Left lobe of liver (tissue), 2 donors: ENCODE measurements around the gene MLANA. TPM values are rescaled to one million over a fixed set of nuclear protein-coding genes. Genes with fewer than 3 reads are reported as not detected.
"Not testable (repeated sequence)": the region's sequence is repeated elsewhere in the genome, so short reads cannot be mapped to it uniquely, and the experiment has no call there.

Experiments
- ATAC-seq: fragments of 200-7000 bp; cut with Tn5 transposase; one replicate; pipeline ENCODE4 v1.9.1; 2020; ENCODE audit warnings: mild to moderate bottlenecking, moderate library complexity
- DNase-seq: peaks from one replicate; pipeline ENCODE4 v3.0.0-alpha.2; 2020; ENCODE audit warnings: low spot score
- total RNA-seq: library from RNA; stranded (reverse); gene quantifications from one replicate; pipeline ENCODE4 v1.2.1, GENCODE V29; 2021
- donor health status: DM: no; HTN: no; CAD: no; lungs with moderate emphysema.
- donor health status: DM: no; HTN: yes; CAD: no.

MLANA gene
- total RNA-seq, 1 donor from 2014 or later = not detected

DNA sequence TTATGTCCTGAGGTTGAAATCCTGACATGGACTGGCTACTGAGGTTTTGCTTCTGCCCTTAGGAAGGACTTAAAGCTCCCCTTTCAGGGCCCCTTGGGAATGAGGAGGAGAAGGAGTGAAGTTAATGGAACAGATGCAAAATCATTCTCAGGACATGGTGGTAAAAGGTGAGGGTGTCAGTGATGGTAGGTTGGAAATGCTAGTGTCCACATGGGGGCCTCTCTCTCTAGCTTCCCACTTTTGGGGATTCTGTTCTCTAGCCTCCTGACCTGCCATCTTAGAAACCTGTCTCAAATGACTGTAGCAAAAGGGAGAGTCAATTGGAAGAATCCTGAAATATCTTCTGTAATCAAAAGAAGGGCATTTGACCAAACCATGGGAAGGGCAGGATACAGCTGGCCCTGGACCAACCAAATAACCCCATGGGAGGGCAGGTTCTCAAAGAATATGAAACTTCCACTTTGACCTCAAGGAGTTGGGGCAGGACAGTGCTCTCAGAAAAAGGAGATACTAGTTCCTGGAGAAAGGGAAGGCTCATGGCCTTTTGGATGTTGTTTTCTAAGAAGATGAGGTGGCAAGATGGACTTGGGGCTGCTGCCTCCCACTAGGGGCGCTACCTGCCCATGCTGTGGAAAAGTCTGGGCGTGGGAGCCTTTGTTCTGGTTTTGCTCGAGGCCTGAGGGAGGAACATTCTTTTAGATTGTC lies 21.2 kb upstream of the MLANA start:
- ATAC-seq (no peak), DNase-seq (no peak)

DNA sequence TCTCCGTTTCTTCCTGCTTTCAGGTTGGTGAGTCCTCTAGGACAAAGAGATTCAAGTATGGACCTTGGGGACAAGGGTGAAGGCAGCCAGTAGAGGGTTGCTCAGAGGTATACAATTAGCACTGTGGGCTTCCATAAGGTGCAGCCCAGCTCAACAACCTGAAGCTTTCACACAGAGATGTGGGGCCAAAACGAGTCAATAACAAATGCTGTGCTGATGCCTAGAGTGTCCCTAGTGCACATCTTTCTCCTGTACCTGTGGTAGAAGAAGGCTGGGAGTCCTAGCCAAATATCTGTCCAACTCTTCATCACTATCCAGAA lies 20.7 kb upstream of the MLANA start:
- DNase-seq (no peak), ATAC-seq (no peak)

DNA sequence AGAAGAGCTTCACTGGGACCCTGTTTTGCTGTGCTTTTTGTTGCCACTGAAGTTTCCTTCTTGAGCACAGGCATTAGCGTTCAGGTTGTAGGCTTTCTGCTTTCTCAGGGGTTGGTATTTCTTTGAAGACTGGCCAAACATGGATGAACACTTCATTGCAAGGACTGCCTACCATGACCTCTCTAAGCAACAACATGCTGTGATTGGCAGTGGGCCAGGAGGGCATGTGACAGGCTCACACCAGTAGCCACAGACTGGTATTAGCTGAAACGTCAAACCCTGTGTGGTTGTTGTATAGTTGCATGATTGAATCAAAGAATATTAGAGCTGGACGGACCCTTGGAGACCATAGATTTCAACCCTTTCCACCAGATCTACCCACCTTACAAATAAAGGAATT lies 20.0 kb upstream of the MLANA start:
- DNase-seq (no peak), ATAC-seq (no peak)

DNA sequence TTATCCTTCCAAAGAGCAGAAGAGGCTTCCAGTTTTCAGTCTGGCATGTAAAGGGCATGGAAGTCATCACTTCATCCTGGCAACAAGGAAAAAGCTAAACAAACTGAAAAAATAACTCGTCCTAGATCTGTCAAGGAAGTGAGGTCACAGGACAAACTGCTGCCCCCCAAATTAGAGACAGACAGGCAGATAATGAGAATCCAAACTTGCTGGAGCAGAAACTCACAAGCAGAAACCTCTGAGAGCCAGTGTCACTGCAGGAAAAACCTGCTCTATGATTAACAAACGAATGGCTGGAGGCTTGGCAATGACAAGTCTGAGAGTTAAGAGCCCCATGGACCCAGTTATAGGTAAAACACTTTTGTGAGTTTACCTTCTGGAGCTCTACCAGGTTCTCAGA lies 18.9 kb upstream of the MLANA start:
- ATAC-seq = no peak
- no peak for DNase-seq

DNA sequence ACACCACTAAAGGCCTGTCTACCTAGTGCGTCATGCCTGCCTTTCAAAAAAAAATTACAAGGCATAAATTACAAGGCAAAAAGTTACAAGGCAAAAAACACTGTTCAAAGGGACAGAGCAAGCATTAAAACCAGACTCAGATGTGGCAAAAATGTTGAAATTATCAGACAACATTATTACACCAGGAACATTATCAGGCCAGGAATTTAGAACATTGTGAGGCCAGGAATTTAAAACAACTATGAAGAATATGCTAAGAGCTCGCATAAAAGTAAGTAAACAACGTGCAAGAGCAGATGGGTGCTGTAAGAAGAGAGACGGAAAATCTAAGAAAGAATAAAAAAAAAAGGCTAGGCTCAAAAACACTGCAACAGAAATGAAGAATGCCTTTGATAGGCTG lies 18.2 kb upstream of the MLANA start:
- DNase-seq (no peak), ATAC-seq (no peak)

DNA sequence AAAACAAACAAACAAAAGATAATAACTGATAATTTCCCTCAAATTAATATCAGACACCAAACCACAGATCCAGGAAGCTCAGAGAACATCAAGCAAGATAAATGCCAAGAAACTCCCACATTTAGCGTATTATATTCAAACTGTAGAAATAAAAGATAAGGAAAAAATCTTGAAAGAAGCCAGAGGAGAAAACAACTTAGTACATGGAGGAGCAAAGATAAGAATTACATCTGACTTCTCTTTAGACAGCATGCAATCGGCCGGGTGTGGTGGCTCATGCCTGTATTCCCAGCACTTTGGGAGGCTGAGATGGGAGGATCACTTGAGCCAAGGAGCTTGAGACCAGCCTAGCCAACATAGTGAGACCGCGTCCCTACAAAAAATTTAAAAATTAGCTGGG lies 17.2 kb upstream of the MLANA start:
- ATAC-seq (no peak), DNase-seq (no peak)

DNA sequence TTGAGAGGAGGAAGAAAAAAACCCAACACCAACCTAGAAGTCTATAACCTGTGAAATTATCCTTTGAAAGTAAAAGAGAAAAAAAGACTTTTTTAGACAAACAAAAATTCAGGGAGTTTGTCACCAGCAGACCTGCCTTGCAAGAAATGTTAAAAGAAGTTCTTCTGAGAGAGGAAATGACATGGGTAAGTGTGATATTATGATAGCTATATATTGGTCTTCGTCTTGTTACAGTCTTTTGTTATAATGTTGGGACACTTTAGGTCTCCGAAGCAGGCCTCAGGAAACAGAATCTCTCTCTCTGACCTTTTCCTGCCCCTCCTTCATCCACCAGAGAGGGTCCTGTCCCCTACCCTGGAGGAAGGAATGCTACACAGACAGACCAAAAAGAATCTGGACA lies 16.6 kb upstream of the MLANA start:
- DNase-seq (no peak), ATAC-seq (no peak)

DNA sequence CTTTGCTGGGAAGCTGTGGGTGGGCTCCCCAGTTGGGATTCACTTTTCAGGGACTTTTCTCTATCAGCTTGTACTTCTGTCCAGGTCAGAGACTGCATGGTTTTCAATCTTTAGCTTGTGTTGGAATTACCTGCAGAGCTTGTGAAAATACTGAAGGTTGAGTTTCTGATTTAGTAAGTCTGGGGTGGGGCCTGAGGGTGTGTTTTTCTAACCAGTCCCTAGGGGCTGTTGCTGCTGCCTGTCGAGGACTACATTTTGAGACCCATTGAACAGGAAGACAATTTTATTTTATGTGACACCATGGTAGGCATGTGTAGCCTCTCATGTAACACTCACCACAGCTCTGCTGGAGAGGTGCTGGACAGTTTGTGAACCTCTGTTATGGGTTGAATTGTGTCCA lies 14.7 kb upstream of the MLANA start:
- ATAC-seq = no peak

DNA sequence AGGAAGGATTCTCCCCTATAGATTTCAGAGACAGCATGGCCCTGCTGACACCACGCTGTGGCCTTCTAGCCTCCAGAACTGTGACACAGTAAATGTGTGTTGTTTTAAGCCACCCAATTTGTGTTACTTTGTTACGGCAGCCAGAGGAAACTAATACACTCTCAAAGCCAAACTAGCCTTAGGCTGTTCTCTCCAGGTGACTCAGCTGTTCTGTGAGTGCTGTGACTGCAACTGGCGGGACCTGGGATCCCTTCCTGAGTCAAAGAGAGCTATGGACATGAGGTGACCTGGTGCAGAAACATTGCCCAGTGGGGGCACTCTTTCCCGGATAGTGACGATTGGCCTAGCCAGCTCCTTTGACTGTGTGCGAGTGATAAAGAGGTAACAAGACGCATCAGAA lies 14.0 kb upstream of the MLANA start:
- ATAC-seq (no peak), DNase-seq (no peak)

More for the DNA sequence above, 14.7 kb upstream of the MLANA start:
- no peak for DNase-seq

DNA sequence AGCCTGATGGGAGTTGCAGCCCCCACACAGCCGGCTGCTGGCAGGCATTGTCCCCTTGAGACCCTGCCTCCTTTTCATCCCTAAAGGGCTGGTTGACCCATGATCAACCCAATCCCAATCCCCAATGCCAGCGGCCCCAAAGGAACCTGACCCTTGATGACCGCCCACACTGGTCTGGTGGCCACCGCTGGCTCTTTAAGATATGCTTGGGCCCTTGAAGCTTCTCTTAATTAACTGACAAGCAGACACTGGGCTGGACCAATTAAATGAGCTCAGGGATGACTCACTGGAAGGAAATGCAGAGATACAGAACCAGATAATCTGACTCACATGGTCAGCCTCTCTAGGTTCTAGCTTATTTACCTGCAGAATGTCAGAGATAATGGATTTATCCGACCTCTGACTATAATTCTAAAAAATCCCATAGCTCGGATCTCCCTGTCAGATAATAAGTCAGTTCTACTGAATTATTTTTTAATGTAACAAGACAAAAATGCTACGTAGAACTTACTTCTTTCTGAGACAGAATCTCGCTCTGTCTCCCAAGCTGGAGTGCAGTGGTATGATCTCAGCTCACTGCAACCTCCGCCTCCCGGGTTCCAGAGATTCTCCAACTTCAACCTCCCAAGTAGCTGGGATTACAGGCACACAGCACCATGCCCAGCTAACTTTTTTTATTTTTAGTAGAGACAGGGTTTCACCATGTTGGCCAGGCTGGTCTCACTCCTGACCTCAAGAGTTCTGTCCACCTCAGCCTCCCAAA lies 11.1 kb upstream of the MLANA start:
- no peak for ATAC-seq
- DNase-seq = no peak

DNA sequence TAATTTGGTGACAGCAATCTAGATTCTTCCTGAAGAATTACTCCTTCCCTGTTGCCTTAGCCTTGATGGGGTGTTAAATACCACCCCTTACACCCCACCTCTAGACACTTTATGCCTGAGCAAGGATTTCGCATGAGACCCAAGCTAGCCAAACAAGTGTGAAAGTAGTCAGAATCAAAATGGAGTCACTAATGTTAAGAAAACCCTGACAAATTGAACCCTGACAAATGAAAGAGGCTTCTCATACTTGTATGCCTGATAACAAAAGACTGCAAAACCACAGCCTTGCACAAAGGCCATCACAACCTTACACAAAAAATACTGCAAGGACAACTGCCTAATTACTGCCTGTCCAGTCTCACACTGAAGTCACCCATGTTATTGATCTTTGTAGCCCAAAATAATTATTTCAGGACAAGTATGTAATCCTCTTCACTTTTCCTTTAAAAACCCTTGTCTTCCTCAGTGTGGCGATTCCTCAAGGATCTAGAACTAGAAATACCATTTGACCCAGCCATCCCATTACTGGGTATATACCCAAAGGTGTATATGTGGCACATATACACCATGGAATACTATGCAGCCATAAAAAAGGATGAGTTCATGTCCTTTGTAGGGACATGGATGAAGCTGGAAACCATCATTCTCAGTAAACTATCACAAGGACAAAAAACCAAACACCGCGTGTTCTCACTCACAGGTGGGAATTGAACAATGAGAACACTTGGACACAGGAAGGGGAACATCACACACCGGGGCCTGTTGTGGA lies 8.3 kb upstream of the MLANA start:
- DNase-seq, ATAC-seq: not testable (repeated sequence)

DNA sequence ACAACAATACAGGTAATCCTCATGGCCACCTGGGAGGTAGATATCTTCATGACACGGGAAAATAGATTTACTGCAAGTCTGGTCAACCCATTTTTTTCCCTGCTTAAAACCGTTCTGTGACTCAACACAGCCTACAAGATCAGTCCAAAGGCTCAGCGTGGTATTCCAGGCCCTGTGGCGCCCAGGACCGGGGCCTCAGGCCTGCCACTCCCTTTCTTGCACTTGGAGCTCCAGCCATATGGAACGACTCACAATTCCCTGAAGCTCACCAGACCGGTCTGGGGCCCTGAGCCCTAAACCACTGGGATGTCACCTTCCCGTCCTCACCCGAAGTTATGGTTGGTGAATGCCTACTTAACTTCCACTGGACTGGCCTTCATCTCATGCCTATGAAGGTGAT lies 6.5 kb upstream of the MLANA start:
- ATAC-seq = no peak

DNA sequence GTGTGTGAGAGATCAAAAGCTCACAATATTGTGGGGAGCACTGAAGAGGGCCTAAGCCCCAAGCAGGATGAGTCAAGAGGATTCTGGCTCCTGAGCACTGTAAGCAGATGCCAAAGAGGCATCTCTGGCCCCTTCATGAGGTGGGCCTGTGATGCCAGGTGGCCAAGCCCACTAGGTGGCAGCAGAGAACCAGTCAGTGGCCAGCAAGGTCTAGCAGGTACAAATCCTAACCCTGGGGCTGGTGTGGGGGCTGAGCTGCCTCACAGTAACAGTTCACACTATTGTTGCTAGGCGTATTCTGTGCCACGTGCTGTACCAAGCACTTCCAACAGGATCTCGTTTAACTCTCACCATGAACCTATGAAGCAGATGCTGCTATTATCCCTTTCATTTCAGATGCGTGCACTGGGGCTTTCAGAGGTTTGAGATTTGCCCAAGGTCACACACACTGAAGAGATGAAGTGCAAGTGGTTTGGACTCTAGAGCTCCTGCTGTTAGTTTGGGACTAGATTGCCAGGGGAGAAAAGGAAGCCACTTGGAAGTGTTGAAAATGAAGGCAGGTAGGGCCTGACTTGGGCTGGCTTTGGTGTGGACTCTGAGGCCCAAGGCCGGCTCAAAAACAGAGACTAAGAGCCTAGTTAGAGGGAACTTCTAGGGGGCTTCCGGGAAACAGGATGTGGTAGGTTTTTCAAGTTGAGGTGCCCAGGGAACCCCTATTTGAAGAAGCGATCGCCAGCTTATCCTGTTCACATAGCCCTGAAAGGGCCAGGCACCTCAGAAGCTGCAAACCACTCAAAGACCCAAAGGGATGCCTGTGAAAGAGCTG lies 4.4 kb upstream of the MLANA start:
- ATAC-seq = peak; percentile 98
- peak; percentile 74 for DNase-seq

More for the DNA sequence above, 6.5 kb upstream of the MLANA start:
- DNase-seq = no peak

DNA sequence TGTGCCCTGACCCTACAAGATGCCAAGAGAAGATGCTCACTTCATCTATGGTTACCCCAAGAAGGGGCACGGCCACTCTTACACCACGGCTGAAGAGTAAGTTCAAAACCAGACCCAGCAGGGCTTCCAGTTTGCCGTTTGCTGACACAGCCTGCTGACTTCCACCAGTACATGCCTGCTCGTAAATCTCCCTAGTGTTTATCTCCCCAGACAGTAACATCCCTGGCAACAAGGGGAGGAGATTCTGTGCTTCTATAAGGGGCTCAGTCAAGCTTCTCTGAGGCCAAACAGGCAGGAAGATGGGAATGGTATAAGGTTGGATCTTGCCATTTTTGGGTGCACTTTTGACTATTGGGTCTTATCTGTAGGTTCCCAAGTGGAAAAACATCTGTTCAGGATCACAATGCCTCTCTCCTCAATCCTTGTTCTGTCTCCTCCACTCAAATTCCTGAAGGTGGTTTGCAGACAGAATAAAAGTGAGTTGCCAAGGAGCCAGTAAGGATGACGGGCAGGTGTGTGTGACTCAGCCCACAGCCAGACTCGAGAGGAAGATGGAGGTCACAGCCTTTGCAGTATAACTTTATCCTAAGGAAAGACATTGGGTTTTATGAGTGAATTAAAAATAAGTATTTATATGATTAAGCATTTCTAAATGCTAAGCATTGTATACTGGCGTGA lies 1.9 kb downstream of the MLANA start:
- DNase-seq (no peak), ATAC-seq (no peak)

DNA sequence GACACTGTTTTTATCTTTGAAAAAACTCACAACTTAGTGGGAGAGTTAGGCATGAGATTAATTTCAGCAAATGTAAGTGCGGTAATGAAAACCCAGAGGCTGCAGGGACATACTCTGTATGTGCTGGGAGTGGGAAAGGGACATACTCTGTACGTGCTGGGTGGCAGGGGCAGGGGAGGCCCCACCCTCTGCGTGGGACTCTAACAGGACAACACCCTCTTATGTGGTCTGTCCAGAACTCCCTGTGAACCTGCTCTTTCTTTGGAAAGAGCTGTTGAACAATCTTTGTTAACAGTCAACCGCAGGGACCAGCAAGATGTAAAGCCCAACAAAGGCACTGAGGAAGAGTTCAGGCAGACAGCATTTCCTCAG lies 2.4 kb downstream of the MLANA start:
- DNase-seq = no peak
- no peak for ATAC-seq

DNA sequence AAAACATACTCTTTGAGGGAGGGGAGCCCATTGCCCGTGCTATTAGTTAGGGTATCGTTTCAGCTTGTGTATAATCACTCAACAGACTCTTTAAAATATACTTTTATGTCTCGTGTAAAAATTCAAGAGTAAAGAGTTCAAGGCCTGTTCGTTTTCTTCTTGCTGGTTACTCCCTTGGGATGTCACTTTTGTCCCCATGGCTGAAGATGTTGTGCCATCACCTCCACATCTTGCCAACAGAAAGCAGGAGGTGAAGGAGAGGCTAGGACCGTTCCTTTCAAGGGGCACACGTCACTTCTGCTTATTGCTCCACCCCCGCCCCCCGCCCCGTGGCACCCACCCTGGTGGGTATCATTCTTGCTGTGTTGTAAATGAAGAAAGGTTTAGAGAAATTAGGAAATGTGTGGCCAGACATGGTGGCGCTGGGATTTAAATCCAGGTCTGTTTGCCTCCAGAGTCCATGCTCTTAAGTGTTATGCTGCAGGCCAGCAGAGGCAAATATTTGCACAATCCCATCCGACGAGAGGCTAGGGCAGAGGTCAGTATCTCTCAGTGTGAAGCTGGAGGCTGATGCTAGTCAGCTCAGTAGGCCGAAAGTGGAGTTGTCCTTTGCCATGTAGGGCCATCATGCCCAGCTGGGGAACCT lies 3.0 kb downstream of the MLANA start:
- ATAC-seq (peak; percentile 99), DNase-seq (peak; percentile 78)

DNA sequence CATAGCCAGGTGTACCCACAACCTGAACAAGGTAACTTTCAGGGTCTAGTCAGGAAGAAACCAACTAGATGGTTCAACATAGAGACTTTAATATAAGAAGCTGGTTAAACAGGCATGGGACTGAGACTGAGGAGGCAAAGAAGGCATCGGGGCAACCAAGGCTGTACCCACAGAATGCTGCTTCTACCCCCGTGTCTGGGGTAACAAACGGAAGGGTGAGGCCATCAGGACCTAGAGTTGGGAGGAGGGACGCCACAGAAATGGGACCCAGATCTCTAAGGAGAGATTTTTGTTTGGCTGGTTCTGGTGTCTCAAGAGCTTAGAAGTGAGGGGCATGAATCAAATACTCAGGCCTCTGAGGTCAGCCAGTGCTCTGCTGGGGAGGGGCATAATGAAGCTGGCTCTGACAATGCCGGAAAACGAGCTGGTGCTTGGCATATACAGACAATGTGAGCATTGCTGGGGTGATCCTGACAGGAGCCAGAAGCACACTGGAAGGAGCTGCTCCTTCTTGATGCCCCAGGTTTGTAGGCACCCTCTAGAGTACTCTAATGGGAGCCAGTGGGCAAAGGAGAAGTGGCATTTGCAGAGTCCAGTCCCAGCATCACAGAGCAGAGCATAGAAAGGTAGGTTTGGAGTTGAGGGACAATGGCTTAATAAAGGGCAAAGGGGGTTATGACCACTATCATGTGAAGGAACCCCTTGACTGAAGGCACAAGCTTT lies 3.7 kb downstream of the MLANA start:
- peak; percentile 6 for ATAC-seq

DNA sequence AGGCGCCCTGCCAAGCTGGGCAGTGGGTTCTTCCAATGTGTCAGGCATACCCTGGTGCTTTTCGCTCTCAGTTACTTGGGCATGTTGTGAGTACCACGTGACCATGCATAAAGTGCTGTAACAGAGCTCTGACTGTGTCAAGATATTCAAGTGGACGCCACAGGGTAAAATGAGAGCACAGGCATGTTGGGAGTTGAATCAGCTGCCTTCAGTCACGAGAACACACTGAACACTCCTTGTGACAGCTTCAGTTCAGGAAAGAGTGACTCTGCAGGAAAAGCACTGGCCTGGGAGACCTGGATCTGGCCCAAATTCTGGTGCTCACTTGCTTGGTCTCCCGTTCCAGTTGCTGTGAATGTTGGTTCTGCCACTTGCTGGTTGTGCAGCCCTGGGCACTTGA lies 5.1 kb downstream of the MLANA start:
- ATAC-seq = no peak

More for the DNA sequence above, 3.7 kb downstream of the MLANA start:
- no peak for DNase-seq

DNA sequence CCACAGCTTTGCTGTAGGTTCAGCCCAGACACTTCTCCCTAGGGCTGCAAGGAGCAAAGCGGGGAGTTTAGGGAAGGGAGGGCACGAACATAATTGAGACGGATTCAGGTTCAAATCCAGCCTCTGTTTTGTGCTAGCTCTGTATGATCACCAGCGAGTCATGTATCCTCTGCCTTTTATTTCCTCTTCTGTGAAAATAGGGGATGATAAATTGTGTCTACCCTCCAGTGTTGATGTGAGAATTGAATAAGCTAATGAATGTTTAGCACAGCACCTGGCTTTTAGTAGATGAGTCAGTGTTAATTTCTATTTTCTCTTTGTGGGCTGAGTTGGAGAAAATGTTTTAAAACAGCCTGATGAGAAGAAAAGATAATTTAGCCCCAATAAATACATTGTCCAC lies 6.2 kb downstream of the MLANA start:
- DNase-seq (no peak), ATAC-seq (no peak)

More for the DNA sequence above, 5.1 kb downstream of the MLANA start:
- DNase-seq = no peak
